Activated CD4-positive, alpha-beta T cell treated with anti-CD3 and anti-CD28 coated beads, Interleukin-2, Interleukin-4, amounts not matched to agents 100 ng/mL and 50 ng/mL, durations not matched to agents 16 hours and 8 hours (primary cell): ENCODE measurements around the gene FAM241B.

Experiments
- DNase-seq: peaks from one replicate; pipeline ENCODE4 v3.0.0-alpha.2; 2020; ENCODE audit warnings: low spot score

FAM241B gene

GRCh38 chr10:69629897-69630650, at the start of gene FAM241B:
Gene FAM241B (plus strand): TSS chr10:69630247. CDS start chr10:69631744, 1,497 bp downstream.
- DNase-seq: peak; percentile 74

GRCh38 chr10:69580435-69580834, 49.6 kb upstream of the FAM241B start:
- no peak for DNase-seq

- no peak for DNase-seq
Measured at GRCh38 chr10:69583106-69583505, 46.9 kb upstream of the FAM241B start.

- no peak for DNase-seq
Measured at GRCh38 chr10:69584624-69585023, 45.4 kb upstream of the FAM241B start.

GRCh38 chr10:69588358-69588757, 41.7 kb upstream of the FAM241B start:
- DNase-seq: no peak

GRCh38 chr10:69600761-69601330, 29.2 kb upstream of the FAM241B start:
- DNase-seq: no peak

GRCh38 chr10:69609077-69609476, 21.0 kb upstream of the FAM241B start:
- DNase-seq: no peak

- DNase-seq: no peak
Measured at GRCh38 chr10:69612760-69613159, 17.3 kb upstream of the FAM241B start.

- DNase-seq: no peak
Measured at GRCh38 chr10:69614130-69614529, 15.9 kb upstream of the FAM241B start.

- DNase-seq: no peak
Measured at GRCh38 chr10:69616358-69616757, 13.7 kb upstream of the FAM241B start.

- no peak for DNase-seq
Measured at GRCh38 chr10:69618746-69619145, 11.3 kb upstream of the FAM241B start.

- no peak for DNase-seq
Measured at GRCh38 chr10:69619626-69620025, 10.4 kb upstream of the FAM241B start.

GRCh38 chr10:69620625-69621024, 9.4 kb upstream of the FAM241B start:
- DNase-seq: no peak

GRCh38 chr10:69624245-69624786, 5.7 kb upstream of the FAM241B start:
- no peak for DNase-seq

GRCh38 chr10:69626826-69627225, 3.2 kb upstream of the FAM241B start:
- DNase-seq: no peak

GRCh38 chr10:69628891-69629290, 1.2 kb upstream of the FAM241B start:
- DNase-seq: no peak

GRCh38 chr10:69629519-69629896, 539 bp upstream of the FAM241B start:
- no peak for DNase-seq

GRCh38 chr10:69630651-69631400, 779 bp downstream of the FAM241B start:
- no peak for DNase-seq

- no peak for DNase-seq
Measured at GRCh38 chr10:69631566-69631965, 1.5 kb downstream of the FAM241B start.

- no peak for DNase-seq
Measured at GRCh38 chr10:69632516-69633199, 2.6 kb downstream of the FAM241B start.

GRCh38 chr10:69633673-69634635, 3.9 kb downstream of the FAM241B start:
- DNase-seq: no peak
